Fibroblast of lung (primary cell): ENCODE results near the gene CPN1. TPM values are rescaled to one million over a fixed set of nuclear protein-coding genes. Genes with fewer than 3 reads are reported as not detected.

Experiments used
- DNase-seq, 2 donors: peaks; one replicate each; pipeline versions ENCODE4 v3.0.0 to v3.0.0-alpha.2; 2010; ENCODE audit warnings: low read depth in 2 of 2
- H2AFZ ChIP-seq: 2 replicates; pipeline ENCODE4 v1.5.1; 2012; ENCODE audit warnings: low read length, control low read depth, inconsistent platforms
- H3K27ac ChIP-seq: 2 replicates; pipeline ENCODE4 v1.5.1; 2011; ENCODE audit warnings: low read length, control low read depth; ENCODE audit not compliant: insufficient read depth
- H3K27me3 ChIP-seq: 2 replicates; pipeline ENCODE4 v1.5.1; 2011; ENCODE audit warnings: mild to moderate bottlenecking, low read length; ENCODE audit not compliant: control insufficient read depth, insufficient read depth
- H3K36me3 ChIP-seq: 2 replicates; pipeline ENCODE4 v1.5.1; 2011; ENCODE audit warnings: low read length; ENCODE audit not compliant: control insufficient read depth, insufficient read depth
- H3K4me1 ChIP-seq: 2 replicates; pipeline ENCODE4 v1.5.1; 2011; ENCODE audit warnings: low read length; ENCODE audit not compliant: control insufficient read depth, insufficient read depth; ENCODE audit errors: extremely low read depth
- H3K4me2 ChIP-seq: 2 replicates; pipeline ENCODE4 v1.5.1; 2011; ENCODE audit warnings: low read length, control low read depth; ENCODE audit not compliant: insufficient read depth; ENCODE audit errors: extremely low read depth
- H3K4me3 ChIP-seq, 4 experiments: fragments of 200-600 bp in 1 of 4; sonication (generic) in 1 of 4; replicated peaks in 1 of 4; 2 replicates each; pipeline ENCODE4 v1.5.1; 2011 to 2016; ENCODE audit warnings: low read length in 4 of 4, low read depth in 3 of 4, mild to moderate bottlenecking in 3 of 4, control low read depth in 2 of 4, inconsistent platforms in 1 of 4, mixed read lengths in 1 of 4; ENCODE audit not compliant: insufficient read depth in 1 of 4; ENCODE audit errors: control extremely low read depth in 1 of 4
- H3K79me2 ChIP-seq: 2 replicates; pipeline ENCODE4 v1.5.1; 2012; ENCODE audit warnings: mild to moderate bottlenecking, low read length, inconsistent platforms; ENCODE audit not compliant: control insufficient read depth, insufficient read depth
- H3K9ac ChIP-seq: 2 replicates; pipeline ENCODE4 v1.5.1; 2011; ENCODE audit warnings: mild to moderate bottlenecking, low read length, control low read depth; ENCODE audit not compliant: insufficient read depth
- H3K9me3 ChIP-seq: 2 replicates; pipeline ENCODE4 v1.5.1; 2012; ENCODE audit warnings: low read depth, low read length; ENCODE audit not compliant: control insufficient read depth, insufficient read depth
- H4K20me1 ChIP-seq: 2 replicates; pipeline ENCODE4 v1.5.1; 2011; ENCODE audit warnings: low read length; ENCODE audit not compliant: control insufficient read depth, insufficient read depth; ENCODE audit errors: extremely low read depth
- EZH2 ChIP-seq: IDR thresholded peaks from 2 replicates; pipeline ENCODE4 v1.5.1; 2012; ENCODE audit warnings: low read length, control low read depth, mild to moderate bottlenecking; ENCODE audit errors: missing control alignments
- polyA minus RNA-seq: library from RNA; depleted of rRNA, polyadenylated mRNA; stranded (reverse); fragments of >200 nt; gene quantifications from 2 replicates; pipeline ENCODE4 v1.2.3, GENCODE V29; 2011; ENCODE audit warnings: low replicate concordance
- polyA plus RNA-seq, 2 donors: library from polyadenylated mRNA; depleted of rRNA in 1 of 2; stranded (reverse) in 1 of 2; unstranded in 1 of 2; fragments of >200 nt; gene quantifications; 2 replicates each; pipeline ENCODE4 v1.2.1, GENCODE V29; 2011 to 2012; ENCODE audit warnings: missing spikeins in 1 of 2
- total RNA-seq: library from RNA; depleted of rRNA; stranded (reverse); fragments of >200 nt; gene quantifications from 2 replicates; pipeline ENCODE4 v1.2.1, GENCODE V29; 2014
- TF ChIP-seq, protein P1 (sequence below), 2 donors: IDR thresholded peaks in 1 of 2; conservative IDR thresholded peaks in 1 of 2; 1 replicate in 1 of 2; 2 replicates in 1 of 2; pipeline ENCODE4 v1.5.1; 2011 to 2012; ENCODE audit warnings: low read length in 2 of 2, control low read depth in 1 of 2, inconsistent platforms in 1 of 2, low read depth in 1 of 2, mild to moderate bottlenecking in 1 of 2

CPN1 gene
- total RNA-seq: not detected in 2 replicates
- not detected in 2 replicates for polyA plus RNA-seq
- not detected in 2 replicates for polyA plus RNA-seq (2012)
- not detected in 2 replicates for polyA minus RNA-seq

GRCh38 chr10:100081075-100082001 lies at the start of gene CPN1:
Gene CPN1, minus strand, starts transcription at chr10:100081869. Its CDS starts 244 bp downstream, at chr10:100081625.
- H3K9ac ChIP-seq: no peak within 1 kb of the TSS
- H3K36me3 ChIP-seq: no peaks in the 10 kb centered on the region
- DNase-seq: no peak
- no peak within 1 kb of the TSS for H3K27ac ChIP-seq
- H3K27me3 ChIP-seq: peaks cover 4% of the 10 kb centered on the region
- H2AFZ ChIP-seq: no peak within 1 kb of the TSS
- H3K9me3 ChIP-seq: no peaks in the 10 kb centered on the region
- no peaks in the 10 kb centered on the region for H4K20me1 ChIP-seq
- TF ChIP-seq, protein P1, sequence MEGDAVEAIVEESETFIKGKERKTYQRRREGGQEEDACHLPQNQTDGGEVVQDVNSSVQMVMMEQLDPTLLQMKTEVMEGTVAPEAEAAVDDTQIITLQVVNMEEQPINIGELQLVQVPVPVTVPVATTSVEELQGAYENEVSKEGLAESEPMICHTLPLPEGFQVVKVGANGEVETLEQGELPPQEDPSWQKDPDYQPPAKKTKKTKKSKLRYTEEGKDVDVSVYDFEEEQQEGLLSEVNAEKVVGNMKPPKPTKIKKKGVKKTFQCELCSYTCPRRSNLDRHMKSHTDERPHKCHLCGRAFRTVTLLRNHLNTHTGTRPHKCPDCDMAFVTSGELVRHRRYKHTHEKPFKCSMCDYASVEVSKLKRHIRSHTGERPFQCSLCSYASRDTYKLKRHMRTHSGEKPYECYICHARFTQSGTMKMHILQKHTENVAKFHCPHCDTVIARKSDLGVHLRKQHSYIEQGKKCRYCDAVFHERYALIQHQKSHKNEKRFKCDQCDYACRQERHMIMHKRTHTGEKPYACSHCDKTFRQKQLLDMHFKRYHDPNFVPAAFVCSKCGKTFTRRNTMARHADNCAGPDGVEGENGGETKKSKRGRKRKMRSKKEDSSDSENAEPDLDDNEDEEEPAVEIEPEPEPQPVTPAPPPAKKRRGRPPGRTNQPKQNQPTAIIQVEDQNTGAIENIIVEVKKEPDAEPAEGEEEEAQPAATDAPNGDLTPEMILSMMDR (conservative IDR thresholded peaks at IDR 0.05 in 1 of 2, IDR thresholded peaks at IDR 0.05 in 1 of 2; ENCODE audit: low read depth in 1 of 2, low read length in 2 of 2): no peak
- TF ChIP-seq EZH2: no peak
- no peaks in the 10 kb centered on the region for H3K4me1 ChIP-seq
- no peak within 1 kb of the TSS for H3K4me3 ChIP-seq
- no peaks in the 10 kb centered on the region for H3K79me2 ChIP-seq
- H3K4me2 ChIP-seq: no peak within 1 kb of the TSS

GRCh38 chr10:100130831-100131230 lies 49.2 kb upstream of the CPN1 start:
- Histone ChIP-seq H4K20me1 (no peaks in the 10 kb centered on the region), H2AFZ (no peak overlapping the region), H3K4me3 (no peak overlapping the region), H3K79me2 (no peaks in the 10 kb centered on the region), H3K4me2 (no peak overlapping the region), H3K4me1 (no peaks in the 10 kb centered on the region), H3K27me3 (peaks cover 2% of the 10 kb centered on the region), H3K9ac (no peak overlapping the region), H3K27ac (no peak overlapping the region), H3K9me3 (no peaks in the 10 kb centered on the region), H3K36me3 (no peaks in the 10 kb centered on the region)
- TF ChIP-seq, protein P1 (conservative IDR thresholded peaks at IDR 0.05 in 1 of 2, IDR thresholded peaks at IDR 0.05 in 1 of 2; ENCODE audit: low read depth in 1 of 2, low read length in 2 of 2): no peak
- TF ChIP-seq EZH2: no peak
- no peak for DNase-seq

DNA sequence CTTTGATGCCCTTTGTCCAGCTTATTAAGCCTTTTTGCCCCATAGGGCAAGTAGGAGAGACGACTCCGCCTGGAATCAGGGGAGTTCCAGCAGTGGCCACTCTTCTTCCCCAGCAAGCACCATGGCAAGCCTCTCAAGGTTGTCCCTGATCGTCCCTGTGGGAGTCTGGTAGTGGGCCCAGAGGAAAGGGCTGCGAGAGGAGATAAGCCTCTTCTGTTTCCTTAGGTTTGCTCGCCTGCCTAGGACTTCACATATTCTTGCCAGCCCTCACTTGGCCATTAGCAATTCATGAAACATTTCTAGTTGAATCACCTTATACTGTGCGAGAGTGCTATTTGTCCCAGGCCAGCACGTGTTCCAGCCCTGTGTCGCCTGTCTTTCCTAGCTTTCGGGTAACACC lies 47.8 kb upstream of the CPN1 start:
- no peak overlapping the region for H3K4me2 ChIP-seq
- H2AFZ ChIP-seq: no peak overlapping the region

More for the DNA sequence above, 47.8 kb upstream of the CPN1 start:
- Histone ChIP-seq H3K36me3 (no peaks in the 10 kb centered on the region), H4K20me1 (no peaks in the 10 kb centered on the region), H3K9me3 (no peaks in the 10 kb centered on the region), H3K27me3 (peaks cover 2% of the 10 kb centered on the region), H3K9ac (no peak overlapping the region), H3K27ac (no peak overlapping the region), H3K79me2 (no peaks in the 10 kb centered on the region), H3K4me3 (no peak overlapping the region), H3K4me1 (no peaks in the 10 kb centered on the region)
- no peak for DNase-seq
- no peak for TF ChIP-seq EZH2
- TF ChIP-seq, protein P1 (conservative IDR thresholded peaks at IDR 0.05 in 1 of 2, IDR thresholded peaks at IDR 0.05 in 1 of 2; ENCODE audit: low read depth in 1 of 2, low read length in 2 of 2): no peak
